Measurements from ENCODE around the gene LNPEP.

The LNPEP gene

GRCh38 chr5:96990102-96990501 lies 54.2 kb downstream of the LNPEP start:
- no peak overlapping the region for H3K4me3 ChIP-seq (replicated peaks in 1 of 2; ENCODE audit: low read depth in 2 of 2, low read length in 2 of 2)
- DNase-seq (ENCODE audit: low read depth in 2 of 2), result no peak
- TF ChIP-seq, protein P1, sequence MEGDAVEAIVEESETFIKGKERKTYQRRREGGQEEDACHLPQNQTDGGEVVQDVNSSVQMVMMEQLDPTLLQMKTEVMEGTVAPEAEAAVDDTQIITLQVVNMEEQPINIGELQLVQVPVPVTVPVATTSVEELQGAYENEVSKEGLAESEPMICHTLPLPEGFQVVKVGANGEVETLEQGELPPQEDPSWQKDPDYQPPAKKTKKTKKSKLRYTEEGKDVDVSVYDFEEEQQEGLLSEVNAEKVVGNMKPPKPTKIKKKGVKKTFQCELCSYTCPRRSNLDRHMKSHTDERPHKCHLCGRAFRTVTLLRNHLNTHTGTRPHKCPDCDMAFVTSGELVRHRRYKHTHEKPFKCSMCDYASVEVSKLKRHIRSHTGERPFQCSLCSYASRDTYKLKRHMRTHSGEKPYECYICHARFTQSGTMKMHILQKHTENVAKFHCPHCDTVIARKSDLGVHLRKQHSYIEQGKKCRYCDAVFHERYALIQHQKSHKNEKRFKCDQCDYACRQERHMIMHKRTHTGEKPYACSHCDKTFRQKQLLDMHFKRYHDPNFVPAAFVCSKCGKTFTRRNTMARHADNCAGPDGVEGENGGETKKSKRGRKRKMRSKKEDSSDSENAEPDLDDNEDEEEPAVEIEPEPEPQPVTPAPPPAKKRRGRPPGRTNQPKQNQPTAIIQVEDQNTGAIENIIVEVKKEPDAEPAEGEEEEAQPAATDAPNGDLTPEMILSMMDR (IDR thresholded peaks at IDR 0.05; ENCODE audit: low read depth, low read length), result no peak

DNA sequence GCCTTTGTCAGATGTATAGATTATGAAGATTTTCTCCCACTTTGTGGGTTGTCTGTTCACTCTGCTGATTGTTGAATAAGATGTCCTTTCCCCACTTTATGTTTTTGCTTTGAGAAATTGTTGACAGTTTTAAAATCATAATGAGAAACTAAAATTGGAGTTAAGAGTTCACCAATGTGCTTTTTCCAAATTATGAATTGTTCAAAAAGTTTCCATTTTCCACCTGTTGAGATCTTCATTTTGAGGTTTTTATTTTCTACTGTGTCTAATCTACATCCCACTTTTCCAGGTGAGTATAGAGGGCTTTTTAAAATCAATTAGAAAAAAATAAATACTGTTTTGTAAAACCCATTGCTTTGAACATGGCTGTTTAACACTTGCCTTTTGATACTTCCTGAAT lies 55.8 kb downstream of the LNPEP start:
- no peak overlapping the region for H3K4me3 ChIP-seq (replicated peaks in 1 of 2; ENCODE audit: low read depth in 2 of 2, low read length in 2 of 2)
- DNase-seq (ENCODE audit: low read depth in 2 of 2), result no peak
- TF ChIP-seq, protein P1 (IDR thresholded peaks at IDR 0.05; ENCODE audit: low read depth, low read length), result no peak

DNA sequence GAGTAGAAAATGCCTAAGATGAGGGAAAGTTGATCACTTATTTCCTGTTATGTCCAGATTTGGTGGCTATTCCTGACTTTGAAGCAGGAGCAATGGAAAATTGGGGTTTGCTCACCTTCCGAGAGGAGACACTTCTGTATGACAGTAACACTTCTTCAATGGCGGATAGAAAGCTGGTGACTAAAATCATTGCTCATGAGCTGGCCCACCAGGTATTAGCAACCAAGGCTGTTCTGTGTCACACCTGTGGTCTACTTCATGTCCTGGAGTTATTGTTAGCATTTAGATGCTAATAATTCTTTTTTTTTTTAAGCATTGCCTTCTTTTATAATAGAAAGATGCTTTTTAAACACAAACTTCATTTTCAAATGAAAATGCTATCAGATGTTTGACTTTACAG lies 57.9 kb downstream of the LNPEP start:
- TF ChIP-seq, protein P1 (IDR thresholded peaks at IDR 0.05; ENCODE audit: low read depth, low read length), result no peak

GRCh38 chr5:96994493-96994892 lies 58.6 kb downstream of the LNPEP start:
- TF ChIP-seq, protein P1 (IDR thresholded peaks at IDR 0.05; ENCODE audit: low read depth, low read length), result no peak
- H3K4me3 ChIP-seq (replicated peaks in 1 of 2; ENCODE audit: low read depth in 2 of 2, low read length in 2 of 2), result no peak overlapping the region
- DNase-seq (ENCODE audit: low read depth in 2 of 2), result no peak

More for the DNA sequence above, 57.9 kb downstream of the LNPEP start:
- DNase-seq (ENCODE audit: low read depth in 2 of 2), result no peak
- H3K4me3 ChIP-seq (replicated peaks in 1 of 2; ENCODE audit: low read depth in 2 of 2, low read length in 2 of 2), result no peak overlapping the region

- no peak for DNase-seq (ENCODE audit: low read depth in 2 of 2)
- TF ChIP-seq, protein P1 (IDR thresholded peaks at IDR 0.05; ENCODE audit: low read depth, low read length), result no peak
- no peak overlapping the region for H3K4me3 ChIP-seq (replicated peaks in 1 of 2; ENCODE audit: low read depth in 2 of 2, low read length in 2 of 2)
Measured at GRCh38 chr5:96995419-96995818, 59.5 kb downstream of the LNPEP start.

DNA sequence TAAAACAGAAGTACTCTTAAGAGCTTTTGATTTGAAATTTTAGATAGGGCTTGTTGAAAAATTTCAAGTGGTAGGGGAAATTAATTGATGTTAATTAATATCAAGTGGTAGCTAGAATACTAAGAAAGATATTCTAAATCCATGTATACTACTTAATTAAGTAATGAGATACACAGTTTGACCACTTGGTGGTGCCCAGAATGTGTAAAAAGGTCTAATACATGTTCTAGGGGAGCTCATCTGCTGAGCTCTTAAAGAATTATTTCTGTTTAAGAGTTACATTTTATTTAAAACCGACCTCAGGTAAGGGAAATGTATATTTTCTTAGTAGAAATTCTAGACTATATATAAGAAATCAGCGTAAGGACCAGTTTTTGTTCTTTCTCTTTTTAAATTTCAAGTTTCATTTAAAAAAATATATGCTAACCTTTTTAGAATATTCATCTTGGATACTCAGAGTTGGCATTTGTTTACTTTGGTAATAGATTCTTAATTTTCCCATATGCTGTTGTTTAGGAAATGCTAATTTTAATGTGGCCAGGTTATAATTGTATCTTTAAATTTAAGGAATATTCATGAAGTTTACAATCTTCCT lies 61.5 kb downstream of the LNPEP start:
- peak; percentile 72 to 77 for DNase-seq (ENCODE audit: low read depth in 2 of 2)
- no peak overlapping the region for H3K4me3 ChIP-seq (replicated peaks in 1 of 2; ENCODE audit: low read depth in 2 of 2, low read length in 2 of 2)
- TF ChIP-seq, protein P1 (IDR thresholded peaks at IDR 0.05; ENCODE audit: low read depth, low read length), result peak; percentile 49

DNA sequence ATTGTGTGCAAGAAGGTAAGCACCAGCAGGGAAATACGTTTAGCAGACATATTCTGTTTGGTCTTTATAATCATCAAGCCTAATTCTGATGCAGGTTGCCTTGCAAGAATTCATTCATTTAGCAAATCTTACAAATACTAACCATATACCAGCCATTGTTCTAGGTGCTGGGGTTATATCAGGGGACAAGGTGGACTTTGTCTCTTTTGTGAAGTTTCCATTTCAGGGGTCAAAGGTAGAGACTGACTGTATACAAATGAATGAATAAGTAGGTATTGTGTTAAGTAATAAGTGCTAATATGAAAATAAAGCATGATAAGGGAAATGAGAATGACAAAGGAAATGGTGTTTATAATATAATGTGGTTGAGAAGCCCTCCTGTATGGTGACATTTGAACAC lies 64.0 kb downstream of the LNPEP start:
- no peak for DNase-seq (ENCODE audit: low read depth in 2 of 2)
- TF ChIP-seq, protein P1 (IDR thresholded peaks at IDR 0.05; ENCODE audit: low read depth, low read length), result no peak
- no peak overlapping the region for H3K4me3 ChIP-seq (replicated peaks in 1 of 2; ENCODE audit: low read depth in 2 of 2, low read length in 2 of 2)

All from cardiac fibroblast (primary cell).